Endothelial cell of umbilical vein (primary cell): ENCODE data around the gene KRT71.

Source experiments
- CTCF ChIP-seq, 2 donors: IDR thresholded peaks; 1 replicate in 1 of 2; 2 replicates in 1 of 2; pipeline ENCODE4 v1.5.1; 2011; ENCODE audit warnings: low read length in 2 of 2, mild to moderate bottlenecking in 2 of 2, moderate library complexity in 2 of 2, control low read depth in 1 of 2, inconsistent platforms in 1 of 2, low read depth in 1 of 2; ENCODE audit not compliant: insufficient read depth in 1 of 2; ENCODE audit errors: extremely low read depth in 1 of 2
- POLR2A ChIP-seq: IDR thresholded peaks from 2 replicates; pipeline ENCODE4 v1.6.1; 2012; ENCODE audit warnings: low read depth, mild to moderate bottlenecking, control low read depth, low read length

- TF ChIP-seq POLR2A = no peak
- TF ChIP-seq CTCF (IDR thresholded peaks at IDR 0.05; ENCODE audit: extremely low read depth in 1 of 2, insufficient read depth in 1 of 2, low read depth in 1 of 2, low read length in 2 of 2) = no peak
These were observed 27.1 kb downstream of the KRT71 start for GRCh38 chr12:52525661-52526499.
